Measurements from ENCODE around the gene CDC42BPA.

GRCh38 chr1:227170361-227171166 is 147.7 kb downstream of the CDC42BPA start:
- TF ChIP-seq REST (IDR thresholded peaks at IDR 0.05; ENCODE audit: low read depth, low read length) (no peak), CTCF (IDR thresholded peaks at IDR 0.05) (no peak), SIN3A (IDR thresholded peaks at IDR 0.05; ENCODE audit: borderline replicate concordance, low read depth, low read length) (no peak), SMC3 (IDR thresholded peaks at IDR 0.05; ENCODE audit: low read depth, low read length) (no peak), GATA2 (CRISPR knock-in tag; IDR thresholded peaks at IDR 0.05) (no peak), MAX (IDR thresholded peaks at IDR 0.05; ENCODE audit: low read depth) (no peak), POLR2AphosphoS5 (IDR thresholded peaks at IDR 0.05; ENCODE audit: low read depth, low read length) (no peak), FOSL2 (IDR thresholded peaks at IDR 0.05; ENCODE audit: borderline replicate concordance, low read depth) (no peak)
